ENCODE measurements around the gene ME3.
"Not testable (repeated sequence)": the region's sequence is repeated elsewhere in the genome, so short reads cannot be mapped to it uniquely, and the experiment has no call there.

ME3 gene

DNA sequence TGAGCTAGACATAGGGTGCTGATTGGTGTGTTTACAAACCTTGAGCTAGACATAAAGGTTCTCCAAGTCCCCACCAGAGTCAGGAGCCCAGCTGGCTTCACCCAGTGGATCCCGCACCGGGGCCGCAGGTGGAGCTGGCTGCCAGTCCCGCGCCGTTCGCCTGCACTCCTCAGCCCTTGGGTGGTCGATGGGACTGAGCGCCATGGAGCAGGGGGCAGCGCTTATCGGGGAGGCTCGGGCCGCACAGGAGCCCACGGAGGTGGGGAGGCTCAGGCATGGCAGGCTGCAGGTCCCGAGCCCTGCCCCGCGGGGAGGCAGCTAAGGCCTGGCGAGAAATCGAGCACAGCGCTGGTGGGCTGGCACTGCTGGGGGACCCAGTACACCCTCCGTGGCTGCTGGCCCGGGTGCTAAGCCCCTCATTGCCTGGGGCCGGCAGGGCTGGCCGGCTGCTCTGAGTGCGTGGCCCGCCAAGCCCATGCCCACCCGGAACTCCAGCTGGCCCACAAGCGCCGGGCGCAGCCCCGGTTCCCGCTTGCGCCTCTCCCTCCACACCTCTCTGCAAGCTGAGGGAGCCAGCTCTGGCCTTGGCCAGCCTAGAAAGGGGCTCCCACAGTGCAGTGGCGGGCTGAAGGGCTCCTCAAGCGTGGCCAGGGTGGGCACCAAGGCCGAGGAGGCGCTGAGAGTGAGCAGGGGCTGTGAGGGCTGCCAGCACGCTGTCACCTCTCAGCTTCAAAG lies 238.9 kb downstream of the ME3 start:
- DNase-seq; in situ Hi-C loops (cut with MboI; ENCODE audit: low pct_unique_long_range_greater_than_20kb, low sequenced_read_pairs): not testable (repeated sequence)

DNA sequence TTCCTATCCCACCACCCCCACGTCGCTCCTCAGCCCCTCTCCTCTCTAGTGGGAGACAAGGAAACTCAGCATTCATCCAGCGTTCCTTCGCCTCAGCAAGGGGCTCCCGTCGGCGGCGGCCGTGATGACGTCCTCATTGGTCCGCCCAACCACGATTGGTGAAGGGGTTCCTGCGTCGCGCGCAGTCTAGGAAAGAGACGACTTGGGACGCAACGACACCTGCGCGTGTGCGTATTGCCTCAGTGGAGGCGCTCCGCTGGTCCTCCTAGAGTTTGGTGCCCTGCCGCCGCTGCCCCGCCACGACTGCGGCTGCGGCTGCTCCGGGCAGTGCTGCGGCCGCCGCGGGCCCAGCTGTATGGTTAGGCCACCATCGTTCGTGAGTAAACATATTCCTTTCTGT lies 241.2 kb downstream of the ME3 start:
- in situ Hi-C loops (cut with MboI; ENCODE audit: low pct_unique_long_range_greater_than_20kb, low sequenced_read_pairs) = no loop called here
- no peak for DNase-seq

DNA sequence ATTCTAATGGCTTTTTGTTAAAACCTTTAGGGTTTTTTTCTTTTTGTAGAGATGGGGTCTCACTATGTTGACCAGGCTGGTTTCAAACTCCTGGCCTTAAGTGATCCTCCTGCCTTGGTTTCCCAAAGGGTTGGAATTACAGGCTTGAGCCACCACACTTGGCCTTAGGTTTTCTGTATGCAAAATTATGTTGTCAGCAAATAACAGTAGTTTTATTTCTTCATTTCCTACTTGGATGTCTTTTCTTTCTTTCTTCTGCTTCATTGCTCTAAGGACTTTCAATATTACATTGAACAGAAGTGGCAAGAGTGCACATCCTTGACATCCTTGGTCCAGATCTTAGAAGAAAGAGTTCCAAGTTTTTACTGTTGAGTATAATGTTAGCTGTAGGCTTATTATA lies 245.0 kb downstream of the ME3 start:
- no peak for DNase-seq
- in situ Hi-C loops (cut with MboI; ENCODE audit: low pct_unique_long_range_greater_than_20kb, low sequenced_read_pairs) = no loop called here

DNA sequence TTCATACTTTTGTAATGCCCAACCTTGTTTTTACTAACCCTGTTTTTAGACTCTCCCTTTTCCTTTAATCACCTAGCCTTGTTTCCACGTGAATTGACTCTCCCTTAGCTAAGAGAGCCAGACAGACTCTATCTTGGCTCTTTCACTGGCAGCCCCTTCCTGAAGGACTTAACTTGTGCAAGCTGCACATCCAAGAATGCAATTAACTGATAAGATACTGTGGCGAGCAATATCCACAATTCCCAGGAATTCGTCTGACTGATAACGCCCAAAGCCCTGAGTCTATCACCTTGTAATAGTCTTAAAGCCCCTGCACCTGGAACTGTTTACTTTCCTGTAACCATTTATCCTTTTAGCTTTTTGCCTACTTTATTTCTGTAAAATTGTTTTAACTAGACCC lies 248.9 kb downstream of the ME3 start:
- in situ Hi-C loops (cut with MboI; ENCODE audit: low pct_unique_long_range_greater_than_20kb, low sequenced_read_pairs) = not testable (repeated sequence)

DNA sequence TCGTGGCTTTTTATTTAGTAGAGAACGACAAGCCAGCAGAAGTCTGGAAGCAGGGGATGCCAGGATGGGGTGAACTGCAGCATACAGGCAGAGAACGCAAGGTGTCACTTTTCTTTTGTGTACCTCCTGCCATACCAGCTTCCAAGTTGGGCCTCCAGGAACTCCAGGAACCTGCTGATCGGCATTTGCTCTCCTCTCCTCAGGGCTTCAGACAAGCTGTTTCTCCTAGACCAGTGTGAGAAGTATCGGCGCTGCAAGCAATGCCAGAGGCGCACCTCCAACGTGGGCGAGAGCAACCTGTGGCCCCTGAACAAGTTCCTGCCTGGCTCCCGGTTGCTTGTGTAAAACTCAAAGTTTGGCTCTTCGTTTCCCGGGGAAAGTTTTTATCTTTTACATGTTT lies 250.0 kb downstream of the ME3 start:
- no peak for DNase-seq
- in situ Hi-C loops (cut with MboI; ENCODE audit: low pct_unique_long_range_greater_than_20kb, low sequenced_read_pairs) = no loop called here

More for the DNA sequence above, 248.9 kb downstream of the ME3 start:
- not testable (repeated sequence) for DNase-seq

DNA sequence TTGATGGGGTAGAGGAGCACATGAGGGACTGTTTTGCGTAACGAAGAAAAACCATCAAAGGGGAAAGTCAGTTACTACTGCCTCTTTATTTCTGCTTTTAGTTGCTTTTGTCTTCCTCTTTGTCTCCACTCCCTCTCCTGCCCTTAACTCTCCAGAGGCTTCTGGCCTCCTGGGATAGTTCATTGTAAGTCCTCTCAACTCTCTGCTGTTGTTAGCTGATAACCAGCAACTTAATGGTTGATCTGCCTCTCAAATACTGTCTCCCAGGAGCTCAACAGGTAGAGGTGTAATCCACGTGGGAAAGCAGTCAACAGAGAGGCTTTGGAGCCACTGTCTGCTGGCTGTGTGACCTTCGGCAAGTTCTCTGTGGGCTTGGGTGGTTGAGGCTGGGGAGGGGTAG lies 250.5 kb downstream of the ME3 start:
- no peak for DNase-seq
- in situ Hi-C loops (cut with MboI; ENCODE audit: low pct_unique_long_range_greater_than_20kb, low sequenced_read_pairs) = no loop called here

DNA sequence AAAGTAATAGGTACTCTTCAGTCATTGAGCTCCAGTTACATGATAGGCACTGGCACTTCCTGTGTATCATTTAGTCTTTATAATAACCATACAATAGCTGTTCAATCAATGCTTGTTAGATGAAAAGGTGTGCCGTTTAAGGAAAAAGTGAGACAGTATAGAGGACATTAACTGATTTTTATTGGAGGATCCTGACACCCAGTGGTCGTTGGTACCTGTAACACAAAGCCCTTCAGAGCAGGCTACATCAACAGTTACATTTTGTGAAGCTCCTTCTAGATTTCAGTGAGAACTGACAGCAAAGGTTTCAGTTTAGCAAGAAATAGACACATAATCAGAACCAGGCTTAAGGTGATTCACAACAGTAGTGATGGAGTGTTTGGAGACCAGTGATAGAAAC lies 253.5 kb downstream of the ME3 start:
- in situ Hi-C loops (cut with MboI; ENCODE audit: low pct_unique_long_range_greater_than_20kb, low sequenced_read_pairs) = no loop called here
- DNase-seq = no peak

DNA sequence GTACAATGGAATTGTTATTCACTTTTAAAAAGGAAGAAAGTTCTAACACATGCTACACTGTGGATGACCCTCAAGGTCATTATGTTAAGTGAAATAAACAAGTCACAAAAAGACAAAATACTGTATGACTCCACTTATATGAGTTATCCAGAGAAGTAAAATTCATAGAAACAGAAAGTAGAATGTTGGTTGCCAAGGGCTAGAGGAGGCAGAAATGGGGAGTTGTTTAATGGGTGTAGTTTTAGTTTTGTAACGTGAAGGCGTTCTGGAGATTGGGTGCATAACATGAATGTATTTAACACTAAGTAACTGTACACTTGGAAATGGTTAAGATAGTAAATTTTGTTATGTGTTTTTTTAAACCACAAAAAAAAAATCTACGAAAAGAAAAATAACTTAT lies 253.9 kb downstream of the ME3 start:
- DNase-seq = no peak
- in situ Hi-C loops (cut with MboI; ENCODE audit: low pct_unique_long_range_greater_than_20kb, low sequenced_read_pairs) = no loop called here

DNA sequence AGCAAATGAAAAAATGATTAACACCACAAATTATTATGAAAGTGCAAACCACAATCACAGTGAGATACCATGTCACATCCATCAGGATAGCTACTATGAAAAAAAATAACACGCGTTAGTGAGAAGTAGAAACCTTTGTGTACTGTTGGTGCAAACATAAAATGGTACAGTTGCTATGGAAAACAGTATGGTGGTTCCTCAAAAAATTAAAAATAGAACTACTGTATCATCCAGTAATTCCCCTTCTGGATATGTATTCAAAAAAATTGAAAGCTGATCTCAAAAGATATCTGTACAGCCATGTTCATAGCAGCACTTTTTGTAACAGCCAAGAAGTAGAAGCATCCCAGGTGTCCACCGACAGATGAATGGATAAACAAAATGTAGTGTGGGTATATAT lies 254.3 kb downstream of the ME3 start:
- in situ Hi-C loops (cut with MboI; ENCODE audit: low pct_unique_long_range_greater_than_20kb, low sequenced_read_pairs) = no loop called here
- DNase-seq = no peak

DNA sequence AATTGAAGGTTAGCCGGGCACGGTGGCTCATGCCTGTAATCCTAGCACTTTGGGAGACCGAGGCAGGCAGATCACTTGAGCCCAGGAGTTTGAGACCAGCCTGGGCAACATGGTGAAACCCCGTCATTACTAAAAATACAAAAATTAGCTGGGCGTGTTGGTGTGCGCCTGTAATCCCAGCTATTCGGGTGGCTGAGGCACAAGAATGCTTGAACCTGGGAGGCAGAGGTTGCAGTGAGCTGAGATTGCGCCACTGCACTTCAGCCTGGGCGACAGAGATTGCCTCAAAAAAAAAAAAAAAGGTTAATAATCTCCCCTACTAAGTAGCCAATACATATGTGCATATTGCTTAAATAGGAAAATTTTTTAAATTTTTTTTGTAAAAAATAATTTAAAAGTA lies 255.5 kb downstream of the ME3 start:
- in situ Hi-C loops (cut with MboI; ENCODE audit: low pct_unique_long_range_greater_than_20kb, low sequenced_read_pairs); DNase-seq: not testable (repeated sequence)

DNA sequence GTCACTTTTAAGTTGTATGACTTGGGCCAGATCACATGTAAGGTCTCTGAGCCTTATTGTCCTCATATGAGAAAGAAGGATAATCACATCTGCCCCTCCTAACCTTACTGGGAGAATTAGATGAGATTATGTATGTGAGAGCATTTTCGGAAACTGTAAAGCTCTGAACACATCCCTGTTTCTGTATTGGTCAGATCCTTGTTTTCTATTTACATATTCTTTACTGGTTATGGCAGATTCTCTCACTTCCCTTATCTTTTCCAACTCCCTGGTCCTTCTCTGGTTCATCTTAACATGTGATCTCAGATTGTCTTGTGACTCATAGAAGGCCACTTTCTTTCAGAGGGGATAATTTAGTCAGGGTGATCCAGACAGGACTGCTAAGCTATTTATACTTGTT lies 255.9 kb downstream of the ME3 start:
- no peak for DNase-seq
- in situ Hi-C loops (cut with MboI; ENCODE audit: low pct_unique_long_range_greater_than_20kb, low sequenced_read_pairs) = no loop called here

DNA sequence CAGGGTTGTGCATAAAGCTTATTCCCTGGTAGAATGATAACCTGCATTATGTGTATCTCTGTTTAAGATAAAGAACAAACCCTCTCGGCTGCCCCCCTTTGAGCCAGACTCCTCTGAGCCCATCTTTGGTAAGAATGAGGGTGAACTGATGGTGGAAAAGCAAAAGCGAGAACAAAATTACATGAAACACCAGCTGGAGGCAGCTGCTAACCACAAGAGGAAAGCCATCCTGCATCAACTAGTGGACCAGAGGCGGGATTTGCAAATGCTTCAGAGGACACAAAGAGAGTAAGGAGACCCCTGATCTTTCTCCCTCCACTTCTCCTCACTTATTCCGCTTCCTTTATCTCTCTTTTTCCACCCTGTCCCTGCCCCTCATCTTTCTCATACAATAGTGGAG lies 257.4 kb downstream of the ME3 start:
- no peak for DNase-seq
- in situ Hi-C loops (cut with MboI; ENCODE audit: low pct_unique_long_range_greater_than_20kb, low sequenced_read_pairs) = no loop called here

DNA sequence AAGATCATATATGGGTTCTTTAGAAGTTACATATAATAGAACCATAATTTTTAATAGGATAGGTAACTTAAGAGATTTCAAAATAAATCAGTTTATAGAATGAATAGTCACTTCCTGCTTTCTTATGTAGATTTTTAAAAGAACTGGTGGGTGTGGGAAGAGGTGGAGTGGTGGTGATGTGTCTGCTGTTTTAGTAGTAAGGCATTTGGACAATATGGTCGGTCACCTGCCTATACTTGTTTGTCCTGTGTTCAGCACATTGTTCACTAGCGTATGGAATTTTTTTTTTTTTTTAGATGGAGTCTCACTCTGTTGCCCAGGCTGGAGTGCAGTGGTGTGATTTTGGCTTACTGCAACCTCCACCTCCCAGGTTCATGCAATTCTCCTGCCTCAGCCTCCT lies 258.4 kb downstream of the ME3 start:
- DNase-seq = no peak
- in situ Hi-C loops (cut with MboI; ENCODE audit: low pct_unique_long_range_greater_than_20kb, low sequenced_read_pairs) = no loop called here

DNA sequence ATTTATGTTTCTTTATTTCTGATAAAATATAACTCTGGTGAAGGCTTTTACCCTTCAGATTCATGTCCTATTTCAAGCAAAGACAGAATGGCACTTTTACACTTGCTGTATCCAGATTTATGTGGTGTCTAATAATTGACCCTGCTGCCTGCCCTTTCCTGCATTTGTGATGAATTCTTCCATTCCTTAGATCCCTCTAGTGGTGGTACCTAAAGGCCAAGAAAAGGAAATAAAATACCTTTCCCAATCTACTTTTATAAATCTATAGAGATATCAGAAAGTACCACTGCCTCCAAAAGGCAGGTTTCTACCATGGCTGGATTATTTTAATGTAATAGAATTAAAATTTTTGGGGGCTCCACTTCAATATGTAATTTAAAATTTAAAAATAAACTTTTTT lies 263.6 kb downstream of the ME3 start:
- in situ Hi-C loops (cut with MboI; ENCODE audit: low pct_unique_long_range_greater_than_20kb, low sequenced_read_pairs) = no loop called here
- no peak for DNase-seq

DNA sequence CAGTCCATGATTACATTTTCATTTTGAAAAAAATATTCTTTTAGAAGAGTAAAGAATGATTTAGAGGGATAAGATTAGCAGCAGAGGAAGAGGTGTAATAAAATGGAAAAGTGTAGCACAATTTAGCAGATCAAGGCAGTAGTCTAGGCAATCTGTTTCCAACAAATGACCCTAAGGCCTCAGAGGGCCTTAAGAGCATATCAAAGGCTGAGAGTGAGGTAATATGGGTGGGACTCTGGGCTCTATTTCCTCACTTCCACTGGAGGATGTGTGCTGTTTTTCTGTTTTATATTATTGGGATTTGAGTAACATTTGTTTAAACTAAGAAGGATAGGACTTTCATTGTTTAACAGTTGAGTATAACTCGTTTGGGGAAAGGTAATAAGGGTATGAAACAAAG lies 269.0 kb downstream of the ME3 start:
- in situ Hi-C loops (cut with MboI; ENCODE audit: low pct_unique_long_range_greater_than_20kb, low sequenced_read_pairs) = no loop called here
- DNase-seq = no peak

DNA sequence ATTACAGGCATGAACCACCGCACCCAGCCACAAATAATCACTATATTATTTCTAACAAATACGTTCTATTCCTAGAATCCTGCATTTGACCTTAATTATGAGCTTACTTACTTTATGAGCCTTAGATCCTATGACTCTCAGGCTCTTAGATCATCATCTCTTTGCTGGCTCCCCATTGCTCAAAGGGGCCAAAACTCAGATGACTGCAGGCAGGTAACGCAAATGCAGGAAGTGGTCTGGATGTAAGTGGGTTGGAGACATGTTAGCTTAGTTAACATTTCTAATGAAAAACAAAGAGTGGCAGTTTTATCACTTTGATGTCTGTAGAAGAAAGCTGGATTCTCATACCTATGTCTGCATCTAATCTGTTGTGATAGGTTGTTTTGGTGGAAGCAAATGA lies 274.3 kb downstream of the ME3 start:
- in situ Hi-C loops (cut with MboI; ENCODE audit: low pct_unique_long_range_greater_than_20kb, low sequenced_read_pairs) = no loop called here
- no peak for DNase-seq

DNA sequence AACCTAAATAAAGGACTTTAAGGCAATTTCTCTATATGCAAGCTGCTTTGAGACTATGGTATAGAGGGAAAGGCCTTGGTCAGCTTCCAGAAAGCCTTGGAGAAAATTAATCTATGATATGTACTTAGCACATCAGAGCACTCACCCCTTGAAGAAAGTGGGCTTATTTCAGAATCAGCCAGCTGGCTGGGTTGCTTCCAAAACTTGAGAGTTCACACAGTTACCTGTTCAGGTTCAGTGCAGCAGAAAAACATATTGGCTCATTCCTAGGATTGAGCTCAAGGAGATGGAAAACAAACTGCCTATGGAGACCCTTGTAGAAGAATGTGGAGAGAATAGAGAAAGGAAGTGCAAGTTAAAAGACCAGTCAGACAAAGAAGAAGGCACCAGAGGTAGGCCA lies 275.1 kb downstream of the ME3 start:
- in situ Hi-C loops (cut with MboI; ENCODE audit: low pct_unique_long_range_greater_than_20kb, low sequenced_read_pairs) = no loop called here
- DNase-seq = no peak

DNA sequence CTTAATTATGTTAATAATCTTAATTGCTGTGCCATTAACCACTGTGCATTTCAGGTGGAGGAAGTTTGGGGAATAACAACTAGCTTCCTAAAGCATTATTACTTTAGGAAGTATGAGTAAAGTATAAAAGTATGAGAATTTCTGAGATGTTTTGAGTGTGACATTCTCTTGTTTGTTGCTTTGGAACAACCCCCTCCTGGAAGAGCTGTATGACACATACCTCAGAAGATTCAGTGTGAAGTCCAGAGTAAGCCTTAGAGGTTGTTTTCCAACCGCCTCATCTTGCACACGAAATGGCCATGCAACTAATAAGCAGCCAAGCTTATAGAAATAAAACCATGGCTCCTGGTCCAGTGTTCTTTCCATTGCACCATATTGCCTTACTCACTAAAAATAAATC lies 276.0 kb downstream of the ME3 start:
- no peak for DNase-seq
- in situ Hi-C loops (cut with MboI; ENCODE audit: low pct_unique_long_range_greater_than_20kb, low sequenced_read_pairs) = no loop called here

DNA sequence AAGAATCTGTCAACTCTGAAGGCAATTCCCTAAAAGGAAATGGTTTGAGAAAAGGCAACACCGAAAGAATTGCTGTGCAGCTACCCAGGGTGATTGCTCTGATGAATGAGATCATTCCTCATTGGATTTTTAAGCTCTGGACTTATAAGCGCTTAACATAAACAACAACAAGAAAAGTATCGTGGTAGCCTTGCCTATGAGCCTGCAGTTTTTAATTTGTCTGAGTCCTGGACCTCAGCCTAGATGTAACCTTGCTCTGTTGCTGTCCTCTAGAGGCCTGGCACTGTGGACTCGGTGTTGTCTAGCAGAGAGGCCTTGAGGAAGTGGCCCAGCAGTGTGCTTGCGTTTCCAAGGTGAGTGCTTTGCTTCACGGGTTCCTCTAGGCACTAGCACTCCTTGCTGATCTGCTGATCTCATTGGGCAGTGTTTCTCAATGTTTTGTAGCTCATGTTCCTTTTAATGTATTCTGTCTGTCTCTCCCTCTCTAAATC lies 277.3 kb downstream of the ME3 start:
- DNase-seq = peak; percentile 5

More for the DNA sequence above, 277.3 kb downstream of the ME3 start:
- in situ Hi-C loops (cut with MboI; ENCODE audit: low pct_unique_long_range_greater_than_20kb, low sequenced_read_pairs) = no loop called here

All from KBM-7 (cell line).